ENCODE measurements around the gene R3HDM4. TPM values are rescaled to one million over a fixed set of nuclear protein-coding genes. Genes with fewer than 3 reads are reported as not detected.

R3HDM4 gene
- total and polyA plus RNA-seq, 9 donors: 8.7 to 43.0 (median 29.5) TPM

DNA sequence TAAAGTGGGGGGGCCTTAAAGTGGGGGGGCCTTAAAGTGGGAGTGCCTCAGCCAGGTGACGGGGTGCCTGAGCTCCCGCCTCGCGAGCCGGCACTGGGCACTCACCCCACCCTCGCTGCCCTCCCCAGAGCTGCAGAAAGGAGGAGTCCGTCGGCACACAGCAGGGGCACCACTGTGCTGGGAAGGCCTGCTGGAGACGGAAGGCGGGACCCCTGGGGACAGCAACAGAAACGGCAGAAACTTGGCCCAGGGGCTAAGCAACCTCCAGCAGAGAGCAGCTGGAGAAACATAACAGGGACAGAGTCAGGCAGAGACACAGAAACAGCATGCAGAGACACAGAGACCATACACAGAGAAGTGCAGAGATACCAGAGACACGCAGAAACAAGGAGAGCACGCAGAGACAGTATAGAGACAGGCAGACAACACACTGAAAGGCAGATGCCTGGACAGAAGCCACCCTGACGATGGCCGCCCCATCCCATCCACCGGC lies 45.7 kb downstream of the R3HDM4 start:
- 76 to 86% (median 80%) methylated on average over 16 of the region's 16 CpGs for WGBS, 3 donors
- TF ChIP-seq EP300 (IDR thresholded peaks at IDR 0.05) (no peak), POLR2A (IDR thresholded peaks at IDR 0.05) (no peak)
- TF ChIP-seq, protein P1, sequence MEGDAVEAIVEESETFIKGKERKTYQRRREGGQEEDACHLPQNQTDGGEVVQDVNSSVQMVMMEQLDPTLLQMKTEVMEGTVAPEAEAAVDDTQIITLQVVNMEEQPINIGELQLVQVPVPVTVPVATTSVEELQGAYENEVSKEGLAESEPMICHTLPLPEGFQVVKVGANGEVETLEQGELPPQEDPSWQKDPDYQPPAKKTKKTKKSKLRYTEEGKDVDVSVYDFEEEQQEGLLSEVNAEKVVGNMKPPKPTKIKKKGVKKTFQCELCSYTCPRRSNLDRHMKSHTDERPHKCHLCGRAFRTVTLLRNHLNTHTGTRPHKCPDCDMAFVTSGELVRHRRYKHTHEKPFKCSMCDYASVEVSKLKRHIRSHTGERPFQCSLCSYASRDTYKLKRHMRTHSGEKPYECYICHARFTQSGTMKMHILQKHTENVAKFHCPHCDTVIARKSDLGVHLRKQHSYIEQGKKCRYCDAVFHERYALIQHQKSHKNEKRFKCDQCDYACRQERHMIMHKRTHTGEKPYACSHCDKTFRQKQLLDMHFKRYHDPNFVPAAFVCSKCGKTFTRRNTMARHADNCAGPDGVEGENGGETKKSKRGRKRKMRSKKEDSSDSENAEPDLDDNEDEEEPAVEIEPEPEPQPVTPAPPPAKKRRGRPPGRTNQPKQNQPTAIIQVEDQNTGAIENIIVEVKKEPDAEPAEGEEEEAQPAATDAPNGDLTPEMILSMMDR (IDR thresholded peaks at IDR 0.05): no peak
- DNase-seq: no peak
- Histone ChIP-seq H3K9me3 (no peaks in the 10 kb centered on the region), H3K4me1 (ENCODE audit: insufficient read depth) (peaks cover 16% of the 10 kb centered on the region), H3K36me3 (no peaks in the 10 kb centered on the region), H3K27ac (no peak overlapping the region), H3K27me3 (no peaks in the 10 kb centered on the region), H3K4me3 (no peak overlapping the region)
- intact Hi-C loops (cut with DNase I): loop anchor here in 2 of 4 donors (5.0 kb wide), 2 partner anchors 40 to 50 kb away; partner anchors contain the start of gene KISS1R (in 1 of the 2)

DNA sequence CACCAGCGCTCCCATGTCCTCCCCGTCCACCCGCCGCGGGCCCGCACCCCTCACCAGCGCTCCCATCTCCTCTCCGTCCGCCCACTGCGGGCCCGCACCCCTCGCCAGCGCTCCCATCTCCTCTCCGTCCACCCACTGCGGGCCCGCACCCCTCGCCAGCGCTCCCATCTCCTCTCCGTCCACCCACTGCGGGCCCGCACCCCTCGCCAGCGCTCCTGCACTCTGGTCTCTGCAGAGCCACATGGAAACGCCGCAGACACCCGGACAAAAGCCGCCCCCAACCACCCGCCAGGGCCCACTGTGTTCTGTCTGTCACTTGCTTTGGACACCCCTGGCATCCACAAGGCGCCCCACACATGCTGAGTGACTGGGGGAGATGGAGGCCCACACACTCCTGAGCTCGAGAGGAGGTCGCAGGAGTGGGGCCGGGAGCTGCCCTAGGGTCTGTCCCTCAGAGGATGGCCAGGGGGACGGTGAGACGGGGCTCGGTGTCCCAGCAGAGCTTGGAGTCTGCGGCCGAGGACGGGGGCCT lies 46.2 kb downstream of the R3HDM4 start:
- intact Hi-C loops (cut with DNase I): loop anchor here in 2 of 4 donors (5.0 kb wide), 2 partner anchors 40 to 50 kb away; partner anchors contain the start of gene KISS1R (in 1 of the 2)
- no peak for DNase-seq
- Histone ChIP-seq H3K9me3 (no peaks in the 10 kb centered on the region), H3K4me3 (no peak overlapping the region), H3K27me3 (no peaks in the 10 kb centered on the region), H3K36me3 (no peaks in the 10 kb centered on the region), H3K27ac (no peak overlapping the region), H3K4me1 (ENCODE audit: insufficient read depth) (peaks cover 10% of the 10 kb centered on the region)
- no peak for TF ChIP-seq EP300 (IDR thresholded peaks at IDR 0.05)
- TF ChIP-seq POLR2A (IDR thresholded peaks at IDR 0.05): no peak
- TF ChIP-seq, protein P1 (IDR thresholded peaks at IDR 0.05): no peak
- WGBS, 3 donors: 84% methylated on average over 36 to 38 of the region's 38 CpGs

DNA sequence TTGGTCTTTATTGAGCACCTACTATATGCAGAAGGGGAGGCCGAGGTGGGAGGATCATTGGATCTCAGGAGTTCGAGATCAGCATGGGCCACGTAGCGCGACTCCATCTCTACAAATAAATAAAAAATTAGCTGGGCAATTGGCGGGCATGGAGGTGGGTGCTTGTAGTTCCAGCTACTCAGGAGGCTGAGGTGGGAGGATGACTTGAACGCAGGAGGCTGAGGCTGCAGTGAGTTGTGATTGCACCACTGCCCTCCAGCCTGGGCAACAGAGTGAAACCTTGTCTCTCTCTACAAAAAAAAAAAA lies 49.8 kb downstream of the R3HDM4 start:
- no peak overlapping the region for H3K4me3 ChIP-seq
- intact Hi-C loops (cut with DNase I): loop anchor here in 1 of 4 donors (5.0 kb wide), 1 partner anchor 119 kb away; the partner anchor contains the start of gene WDR18
- H3K36me3 ChIP-seq: no peaks in the 10 kb centered on the region
- DNase-seq: no peak
- TF ChIP-seq POLR2A (IDR thresholded peaks at IDR 0.05) (no peak), EP300 (IDR thresholded peaks at IDR 0.05) (no peak)
- TF ChIP-seq, protein P1 (IDR thresholded peaks at IDR 0.05): no peak
- H3K4me1 ChIP-seq (ENCODE audit: insufficient read depth): peaks cover 9% of the 10 kb centered on the region
- peaks cover 4% of the 10 kb centered on the region for H3K27me3 ChIP-seq
- WGBS, 3 donors: 61 to 64% (median 63%) methylated on average over 7 of the region's 7 CpGs
- no peaks in the 10 kb centered on the region for H3K9me3 ChIP-seq
- H3K27ac ChIP-seq: no peak overlapping the region

DNA sequence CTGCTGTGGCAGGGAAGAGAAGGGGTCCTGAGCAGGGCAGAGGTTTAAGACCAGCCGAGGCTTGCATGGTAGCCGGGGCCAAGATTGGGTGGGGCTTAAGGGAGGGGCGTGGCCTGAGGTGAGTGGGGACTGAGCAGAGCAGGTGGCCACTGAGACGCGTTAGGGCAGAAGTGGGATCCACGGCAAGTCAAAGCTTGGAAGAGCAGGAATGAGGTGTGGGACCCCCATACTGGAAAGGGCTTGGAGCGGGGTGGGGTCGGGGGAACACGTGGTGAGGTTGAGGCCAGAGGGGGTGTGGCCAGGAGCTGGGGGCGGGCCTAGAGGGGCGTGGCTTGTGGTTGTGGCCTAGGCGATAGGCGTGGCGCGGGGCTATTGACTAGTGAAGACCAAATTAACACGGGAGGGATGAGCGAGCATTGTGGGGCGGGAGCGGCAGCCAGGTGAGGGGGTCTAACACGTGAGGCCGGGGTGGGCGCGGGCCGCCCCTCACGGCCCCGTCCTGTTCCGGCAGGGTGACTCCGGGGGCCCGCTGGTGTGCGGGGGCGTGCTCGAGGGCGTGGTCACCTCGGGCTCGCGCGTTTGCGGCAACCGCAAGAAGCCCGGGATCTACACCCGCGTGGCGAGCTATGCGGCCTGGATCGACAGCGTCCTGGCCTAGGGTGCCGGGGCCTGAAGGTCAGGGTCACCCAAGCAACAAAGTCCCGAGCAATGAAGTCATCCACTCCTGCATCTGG lies 50.3 kb downstream of the R3HDM4 start:
- H3K27ac ChIP-seq: no peak overlapping the region
- H3K9me3 ChIP-seq: no peaks in the 10 kb centered on the region
- peaks cover 9% of the 10 kb centered on the region for H3K4me1 ChIP-seq (ENCODE audit: insufficient read depth)
- peak; percentile 59 to 82 (median 73) for DNase-seq
- H3K36me3 ChIP-seq: no peaks in the 10 kb centered on the region
- intact Hi-C loops (cut with DNase I): loop anchor here in 1 of 4 donors (5.0 kb wide), 1 partner anchor 120 kb away; the partner anchor contains the start of gene WDR18
- peaks cover 4% of the 10 kb centered on the region for H3K27me3 ChIP-seq
- WGBS, 3 donors: 11 to 13% (median 12%) methylated on average over 36 to 48 of the region's 48 CpGs
- no peak for TF ChIP-seq POLR2A (IDR thresholded peaks at IDR 0.05)
- TF ChIP-seq, protein P1 (IDR thresholded peaks at IDR 0.05): no peak
- no peak for TF ChIP-seq EP300 (IDR thresholded peaks at IDR 0.05)
- no peak overlapping the region for H3K4me3 ChIP-seq
